ENCODE measurements around the gene ITGA8. TPM values are rescaled to one million over a fixed set of nuclear protein-coding genes. Genes with fewer than 3 reads are reported as not detected.
"Not testable (repeated sequence)": the region's sequence is repeated elsewhere in the genome, so short reads cannot be mapped to it uniquely, and the experiment has no call there.

The ITGA8 gene
- total RNA-seq, 1 experiment from 2014 or later, result not detected

DNA sequence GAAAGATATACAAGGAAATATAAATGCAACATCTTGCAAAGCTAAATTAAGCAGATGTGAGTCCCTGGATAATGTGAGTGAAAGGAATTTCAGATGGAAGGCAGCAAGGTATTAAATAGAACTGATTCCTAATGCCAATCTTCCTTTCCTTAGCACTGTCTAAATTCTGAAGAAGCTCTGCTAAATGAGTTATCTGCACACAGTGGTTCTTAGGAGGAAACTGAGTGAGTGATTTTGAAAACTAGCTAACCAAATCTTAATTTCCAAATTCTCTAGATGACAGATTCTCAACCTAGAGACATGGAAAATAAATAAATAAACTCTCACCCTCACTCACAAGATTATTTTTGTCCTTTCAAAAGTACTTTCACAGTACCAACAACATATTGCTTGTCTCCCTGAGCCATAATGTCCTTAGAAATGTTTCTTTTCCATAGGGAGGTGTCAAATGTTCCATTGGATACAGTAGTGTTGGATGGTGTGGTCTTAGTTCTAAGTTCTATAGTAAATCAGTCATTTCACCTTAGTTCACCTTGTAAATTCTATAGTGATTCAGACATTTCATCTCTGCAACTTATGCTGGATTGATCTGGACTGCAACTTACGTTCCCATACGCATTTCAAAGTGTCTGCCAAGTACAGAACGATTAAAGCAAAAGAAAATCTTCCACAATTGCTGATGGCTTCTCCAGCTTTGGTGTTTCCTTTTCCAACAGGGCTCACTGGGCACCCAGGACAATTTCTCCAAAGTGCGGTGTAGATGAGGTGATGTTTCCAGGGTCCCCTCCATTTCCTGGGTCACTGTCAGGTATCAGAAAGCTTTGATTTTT lies 203.3 kb downstream of the ITGA8 start:
- DNase-seq (ENCODE audit: extremely low read depth, low read depth), result no peak

DNA sequence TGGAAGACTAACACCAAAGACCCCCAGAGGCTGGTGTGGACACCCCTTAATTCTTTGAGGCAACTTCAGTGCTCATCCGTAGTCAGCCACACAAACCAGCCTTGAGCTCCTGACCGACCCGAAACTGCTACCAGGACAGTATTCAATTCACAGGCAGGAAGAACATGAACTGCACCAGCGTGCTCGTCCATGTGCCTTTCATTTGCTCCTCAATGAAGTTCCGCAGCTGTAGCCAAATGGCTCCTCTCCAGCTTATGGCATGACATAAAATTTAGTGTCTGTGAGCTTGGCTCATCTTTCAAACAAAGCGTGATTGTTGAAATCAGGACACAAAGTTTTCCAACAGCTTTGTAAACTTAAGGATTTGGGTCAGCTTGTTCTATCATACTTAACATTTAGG lies 204.5 kb downstream of the ITGA8 start:
- no peak for DNase-seq (ENCODE audit: extremely low read depth, low read depth)

- no peak for DNase-seq (ENCODE audit: extremely low read depth, low read depth)
Observed at GRCh38 chr10:15510963-15511362, 208.8 kb downstream of the ITGA8 start.

DNA sequence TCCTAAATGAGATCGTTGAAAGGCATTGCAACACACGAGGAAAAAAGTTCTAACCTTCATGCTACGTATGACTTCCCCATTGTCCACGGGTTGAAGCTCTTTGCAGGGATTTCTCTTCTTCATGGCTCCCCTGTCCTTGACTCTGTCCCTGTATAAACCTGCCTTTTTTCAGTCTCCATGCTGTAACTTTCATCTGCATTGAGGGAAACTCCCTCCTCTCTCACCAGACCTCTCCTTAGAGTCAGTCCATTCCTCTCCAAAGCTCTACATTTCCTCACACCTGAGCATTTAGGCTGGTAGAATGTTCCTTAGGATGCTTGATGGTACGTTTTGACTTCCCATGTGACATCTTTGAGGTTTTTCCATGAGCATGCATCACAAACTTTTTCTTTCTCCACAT lies 214.4 kb downstream of the ITGA8 start:
- DNase-seq (ENCODE audit: extremely low read depth, low read depth), result no peak

DNA sequence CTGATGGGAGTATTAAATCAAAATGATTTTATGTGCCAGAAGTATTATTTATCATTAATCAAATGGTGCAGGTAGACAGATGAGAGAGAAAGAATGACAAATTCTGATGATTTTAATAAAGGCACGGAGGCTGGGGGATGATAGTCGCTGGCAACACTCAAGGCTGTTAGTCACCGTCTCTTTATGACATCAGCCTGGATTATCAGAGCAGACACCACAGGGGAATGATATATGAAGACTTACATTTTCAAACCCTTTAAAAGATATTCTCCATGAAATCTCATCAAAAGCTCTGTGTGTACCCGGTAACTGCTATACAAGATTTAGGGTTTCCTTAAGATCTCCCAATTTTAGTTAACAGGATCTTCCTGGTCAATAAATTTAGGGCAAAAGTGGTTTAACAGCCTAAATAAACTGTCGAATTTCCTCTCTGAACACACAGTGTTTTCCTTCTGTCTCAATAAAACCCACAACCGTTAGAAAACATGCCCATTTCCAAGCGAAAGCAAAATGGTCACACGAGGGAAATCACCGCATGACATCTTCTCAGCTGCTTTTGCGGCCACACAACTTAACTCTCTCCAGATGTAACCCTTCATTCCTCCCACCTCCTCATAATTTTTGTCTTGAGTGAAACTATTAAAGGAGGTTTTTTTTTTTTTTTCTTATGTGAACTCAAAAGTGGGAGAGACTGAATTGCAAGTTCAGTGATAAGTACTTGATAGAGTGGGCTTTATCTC lies 215.5 kb downstream of the ITGA8 start:
- no peak for DNase-seq (ENCODE audit: extremely low read depth, low read depth)

- DNase-seq (ENCODE audit: extremely low read depth, low read depth), result no peak
Observed at GRCh38 chr10:15494850-15495506, 224.7 kb downstream of the ITGA8 start.

- no peak for DNase-seq (ENCODE audit: extremely low read depth, low read depth)
Observed at GRCh38 chr10:15491856-15492642, 227.7 kb downstream of the ITGA8 start.

GRCh38 chr10:15489431-15489830 lies 230.3 kb downstream of the ITGA8 start:
- DNase-seq (ENCODE audit: extremely low read depth, low read depth), result no peak

DNA sequence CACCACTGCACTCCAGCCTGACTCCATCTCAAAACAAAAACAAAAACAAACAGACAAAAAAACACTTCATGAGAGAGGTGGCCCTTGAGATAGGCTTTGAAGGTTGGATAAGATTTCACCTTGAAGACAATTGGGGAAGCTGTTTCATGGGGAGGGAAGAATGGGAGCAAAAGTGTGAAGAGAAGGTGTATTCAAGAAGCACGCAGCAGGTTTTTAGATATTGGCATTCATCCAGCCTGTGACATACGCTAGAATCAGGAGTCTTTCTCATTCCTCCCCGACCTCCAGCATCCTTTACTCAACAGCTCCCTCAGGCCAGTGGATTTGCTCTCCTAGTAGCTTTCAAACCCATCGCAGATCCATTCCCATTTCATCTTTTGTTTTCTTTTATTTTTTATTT lies 232.3 kb downstream of the ITGA8 start:
- DNase-seq (ENCODE audit: extremely low read depth, low read depth), result no peak

DNA sequence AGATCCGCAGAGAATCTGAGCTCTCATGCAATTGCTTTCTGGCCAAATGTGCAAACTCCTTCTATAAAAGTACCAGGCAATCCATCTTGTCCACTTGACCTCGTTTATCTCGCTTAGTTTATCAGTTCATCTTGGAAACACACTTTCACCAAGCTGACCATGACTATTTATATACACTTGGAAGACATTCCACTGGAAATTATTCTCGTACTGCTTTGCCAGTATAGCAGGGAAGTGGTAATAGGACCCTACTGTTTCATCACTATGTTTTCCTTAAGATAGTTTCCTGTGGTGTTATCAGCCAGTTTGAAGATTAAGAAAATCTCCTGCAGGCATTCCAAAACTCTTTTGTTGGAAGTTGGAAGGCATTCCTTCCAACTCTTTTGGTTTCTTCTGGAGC lies 233.3 kb downstream of the ITGA8 start:
- no peak for DNase-seq (ENCODE audit: extremely low read depth, low read depth)

GRCh38 chr10:15485684-15486316 lies 233.9 kb downstream of the ITGA8 start:
- DNase-seq (ENCODE audit: extremely low read depth, low read depth), result no peak

DNA sequence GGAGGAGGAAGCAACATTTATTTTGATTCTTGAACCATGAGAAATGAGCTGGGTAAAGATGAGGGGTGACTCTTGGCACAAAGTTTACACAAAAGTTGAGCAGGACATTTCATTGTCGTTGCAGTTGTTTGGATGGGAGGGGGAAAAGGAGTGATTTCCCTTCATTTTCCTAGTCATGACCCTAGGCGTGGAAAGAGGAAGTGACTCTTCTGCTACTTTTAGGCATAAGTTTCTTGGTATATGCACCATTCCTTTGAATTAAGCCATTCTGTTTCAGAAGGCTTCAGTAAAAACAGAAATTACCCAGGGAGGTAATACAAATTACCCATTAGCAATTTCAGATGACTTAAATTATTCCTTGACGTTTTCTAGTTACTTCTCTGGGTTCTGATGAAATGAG lies 234.7 kb downstream of the ITGA8 start:
- DNase-seq (ENCODE audit: extremely low read depth, low read depth), result no peak

GRCh38 chr10:15484128-15484527 lies 235.6 kb downstream of the ITGA8 start:
- no peak for DNase-seq (ENCODE audit: extremely low read depth, low read depth)

GRCh38 chr10:15483215-15484075 lies 236.3 kb downstream of the ITGA8 start:
- no peak for DNase-seq (ENCODE audit: extremely low read depth, low read depth)

GRCh38 chr10:15482156-15482555 lies 237.6 kb downstream of the ITGA8 start:
- no peak for DNase-seq (ENCODE audit: extremely low read depth, low read depth)

- no peak for DNase-seq (ENCODE audit: extremely low read depth, low read depth)
Observed at GRCh38 chr10:15478950-15479349, 240.8 kb downstream of the ITGA8 start.

GRCh38 chr10:15478429-15478828 lies 241.3 kb downstream of the ITGA8 start:
- DNase-seq (ENCODE audit: extremely low read depth, low read depth), result no peak

DNA sequence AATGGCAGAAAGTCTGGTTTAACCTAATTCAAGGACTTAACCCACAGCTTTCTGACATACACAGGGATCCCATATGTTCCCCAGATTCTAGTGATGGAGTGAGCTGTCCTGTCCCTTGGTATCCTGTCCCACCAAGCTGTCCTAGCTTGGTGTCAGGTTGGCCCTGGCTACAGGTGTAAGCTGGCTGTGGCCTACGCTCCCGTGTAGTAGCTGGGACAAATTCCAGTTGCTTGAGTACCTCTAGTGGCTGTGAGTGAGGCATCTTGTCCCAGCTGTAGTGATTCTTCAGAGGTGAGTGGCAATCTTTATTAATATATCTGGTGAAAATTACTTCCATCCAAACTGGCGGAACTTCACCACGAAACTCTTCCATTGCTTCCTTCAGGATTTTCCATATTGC lies 243.4 kb downstream of the ITGA8 start:
- no peak for DNase-seq (ENCODE audit: extremely low read depth, low read depth)

DNA sequence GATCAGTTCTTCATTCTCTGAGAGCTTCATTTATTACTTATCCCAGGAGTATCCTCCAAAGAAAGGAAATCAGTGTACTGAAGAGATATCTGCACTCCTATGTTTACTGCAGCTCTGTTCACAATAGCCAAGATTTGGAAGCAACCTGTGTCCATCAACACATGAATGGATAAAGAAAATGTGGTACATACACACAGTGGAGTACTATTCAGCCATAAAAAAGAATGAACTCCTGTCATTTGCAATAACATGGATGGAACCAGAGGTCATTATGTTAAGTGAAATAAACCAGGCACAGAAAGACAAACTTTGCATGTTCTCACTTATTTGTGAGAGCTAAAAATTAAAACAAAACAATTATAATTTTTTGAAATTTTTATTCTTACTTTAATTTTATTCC lies 244.3 kb downstream of the ITGA8 start:
- not testable (repeated sequence) for DNase-seq (ENCODE audit: extremely low read depth, low read depth)
